ENCODE results near the gene COL9A1. TPM values are rescaled to one million over a fixed set of nuclear protein-coding genes. Genes with fewer than 3 reads are reported as not detected.

Gene COL9A1
- polyA plus RNA-seq, 1 of the 3 experiments (the other 2 are of a cell fraction) = 0.05 TPM

DNA sequence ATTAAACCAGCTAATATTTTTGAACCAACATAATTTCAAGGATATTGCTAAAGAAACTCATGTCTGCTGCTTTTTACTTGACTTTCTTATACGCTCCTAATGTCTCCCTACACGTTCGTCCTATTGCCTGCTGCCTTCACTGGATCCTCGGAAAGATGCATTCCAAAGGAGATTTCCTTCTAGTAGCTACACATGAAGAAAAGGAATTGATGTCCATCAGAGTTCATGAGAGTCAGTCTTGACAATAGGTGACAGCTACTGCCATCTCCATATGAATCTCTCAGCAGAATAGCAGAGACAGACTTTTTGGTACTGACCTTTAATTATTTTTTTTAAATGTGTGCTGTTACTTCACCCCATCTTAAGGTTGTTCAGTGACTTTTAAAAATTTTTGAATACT is 24.2 kb upstream of the COL9A1 start:
- Histone ChIP-seq H3K36me3 (replicated peaks in 1 of 2; ENCODE audit: control insufficient read depth in 1 of 2, insufficient read depth in 2 of 2, low read length in 1 of 2) (no peaks in the 10 kb centered on the region), H3K4me3 (ENCODE audit: low read depth in 2 of 2, low read length in 1 of 2) (no peak overlapping the region), H2AFZ (ENCODE audit: low read depth) (no peak overlapping the region), H3K27ac (ENCODE audit: low read depth in 2 of 2, low read length in 1 of 2) (no peak overlapping the region), H3K4me2 (no peak overlapping the region), H3K9me3 (no peaks in the 10 kb centered on the region), H3K9ac (no peak overlapping the region), H3K9me2 (no peaks in the 10 kb centered on the region), H3K27me3 (ENCODE audit: insufficient read depth) (no peaks in the 10 kb centered on the region), H3K4me1 (ENCODE audit: control insufficient read depth in 1 of 2, insufficient read depth in 2 of 2, low read depth in 1 of 2, low read length in 1 of 2) (no peaks in the 10 kb centered on the region), H4K20me1 (ENCODE audit: insufficient read depth) (no peaks in the 10 kb centered on the region), H3K79me2 (ENCODE audit: insufficient read depth) (no peaks in the 10 kb centered on the region), H3F3A (replicated peaks; ENCODE audit: insufficient read depth) (no peaks in the 10 kb centered on the region)
- no peak for DNase-seq
- TF ChIP-seq FOSL2 (IDR thresholded peaks at IDR 0.05; ENCODE audit: borderline replicate concordance, low read depth) = no peak
- no peak for TF ChIP-seq USF2 (IDR thresholded peaks at IDR 0.05; ENCODE audit: borderline replicate concordance, low read depth, low read length)
- TF ChIP-seq, protein P1, sequence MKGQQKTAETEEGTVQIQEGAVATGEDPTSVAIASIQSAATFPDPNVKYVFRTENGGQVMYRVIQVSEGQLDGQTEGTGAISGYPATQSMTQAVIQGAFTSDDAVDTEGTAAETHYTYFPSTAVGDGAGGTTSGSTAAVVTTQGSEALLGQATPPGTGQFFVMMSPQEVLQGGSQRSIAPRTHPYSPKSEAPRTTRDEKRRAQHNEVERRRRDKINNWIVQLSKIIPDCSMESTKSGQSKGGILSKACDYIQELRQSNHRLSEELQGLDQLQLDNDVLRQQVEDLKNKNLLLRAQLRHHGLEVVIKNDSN (IDR thresholded peaks at IDR 0.05; ENCODE audit: borderline replicate concordance, low read depth) = no peak
- TF ChIP-seq NRF1 (IDR thresholded peaks at IDR 0.05; ENCODE audit: low read depth, low read length) = no peak
- no peak for TF ChIP-seq TAF1 (IDR thresholded peaks at IDR 0.05; ENCODE audit: borderline replicate concordance, low read depth, low read length)
- TF ChIP-seq RFX5 (IDR thresholded peaks at IDR 0.05; ENCODE audit: low read length) = no peak
- TF ChIP-seq EP300 (IDR thresholded peaks at IDR 0.05; ENCODE audit: borderline replicate concordance in 1 of 2, low read depth in 1 of 2, low read length in 1 of 2) = no peak
- TF ChIP-seq SMC3 (IDR thresholded peaks at IDR 0.05; ENCODE audit: low read depth, low read length) = no peak
- no peak for TF ChIP-seq RCOR1 (IDR thresholded peaks at IDR 0.05; ENCODE audit: low read length)
- no peak for TF ChIP-seq MAX (IDR thresholded peaks at IDR 0.05; ENCODE audit: low read depth)
- no peak for TF ChIP-seq TEAD4 (IDR thresholded peaks at IDR 0.05; ENCODE audit: borderline replicate concordance, insufficient read depth)
- no peak for TF ChIP-seq RAD21 (IDR thresholded peaks at IDR 0.05; ENCODE audit: low read length)
- TF ChIP-seq, protein P2, sequence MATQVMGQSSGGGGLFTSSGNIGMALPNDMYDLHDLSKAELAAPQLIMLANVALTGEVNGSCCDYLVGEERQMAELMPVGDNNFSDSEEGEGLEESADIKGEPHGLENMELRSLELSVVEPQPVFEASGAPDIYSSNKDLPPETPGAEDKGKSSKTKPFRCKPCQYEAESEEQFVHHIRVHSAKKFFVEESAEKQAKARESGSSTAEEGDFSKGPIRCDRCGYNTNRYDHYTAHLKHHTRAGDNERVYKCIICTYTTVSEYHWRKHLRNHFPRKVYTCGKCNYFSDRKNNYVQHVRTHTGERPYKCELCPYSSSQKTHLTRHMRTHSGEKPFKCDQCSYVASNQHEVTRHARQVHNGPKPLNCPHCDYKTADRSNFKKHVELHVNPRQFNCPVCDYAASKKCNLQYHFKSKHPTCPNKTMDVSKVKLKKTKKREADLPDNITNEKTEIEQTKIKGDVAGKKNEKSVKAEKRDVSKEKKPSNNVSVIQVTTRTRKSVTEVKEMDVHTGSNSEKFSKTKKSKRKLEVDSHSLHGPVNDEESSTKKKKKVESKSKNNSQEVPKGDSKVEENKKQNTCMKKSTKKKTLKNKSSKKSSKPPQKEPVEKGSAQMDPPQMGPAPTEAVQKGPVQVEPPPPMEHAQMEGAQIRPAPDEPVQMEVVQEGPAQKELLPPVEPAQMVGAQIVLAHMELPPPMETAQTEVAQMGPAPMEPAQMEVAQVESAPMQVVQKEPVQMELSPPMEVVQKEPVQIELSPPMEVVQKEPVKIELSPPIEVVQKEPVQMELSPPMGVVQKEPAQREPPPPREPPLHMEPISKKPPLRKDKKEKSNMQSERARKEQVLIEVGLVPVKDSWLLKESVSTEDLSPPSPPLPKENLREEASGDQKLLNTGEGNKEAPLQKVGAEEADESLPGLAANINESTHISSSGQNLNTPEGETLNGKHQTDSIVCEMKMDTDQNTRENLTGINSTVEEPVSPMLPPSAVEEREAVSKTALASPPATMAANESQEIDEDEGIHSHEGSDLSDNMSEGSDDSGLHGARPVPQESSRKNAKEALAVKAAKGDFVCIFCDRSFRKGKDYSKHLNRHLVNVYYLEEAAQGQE (IDR thresholded peaks at IDR 0.05; ENCODE audit: low read depth, low read length) = no peak
- no peak for TF ChIP-seq PBX3 (IDR thresholded peaks at IDR 0.05)
- TF ChIP-seq ZBTB33 (IDR thresholded peaks at IDR 0.05; ENCODE audit: borderline replicate concordance, low read depth) = no peak
- ChIA-PET CTCF (interaction anchor here (1.3 to 5.8 kb wide), 3 partner anchors 17 to 44 kb away, joined by 6 to 30 read pairs (median 9); no protein-coding TSS in a partner anchor), POLR2A (no interaction called here)
- 35% methylated on average over 4 of the region's 4 CpGs for WGBS (ENCODE audit: low lambda C conversion rate)
